Neural progenitor cell (in vitro differentiated cells): ENCODE measurements around the gene PAK4. TPM values are rescaled to one million over a fixed set of nuclear protein-coding genes. Genes with fewer than 3 reads are reported as not detected.
"Not testable (repeated sequence)": the region's sequence is repeated elsewhere in the genome, so short reads cannot be mapped to it uniquely, and the experiment has no call there.

Experiments used
- DNase-seq: peaks from one replicate; pipeline ENCODE4 v3.0.0-alpha.2; 2016; ENCODE audit warnings: low spot score
- H2AFZ ChIP-seq: fragments of 200-600 bp; sonication (generic); replicated peaks from 2 replicates; pipeline ENCODE4 v1.6.1; 2016; ENCODE audit warnings: antibody characterized with exemption
- H3F3A ChIP-seq: fragments of 200-600 bp; sonication (generic); 2 replicates; pipeline ENCODE4 v1.6.1; 2016; ENCODE audit warnings: antibody characterized with exemption, low read depth
- H3K27ac ChIP-seq: fragments of 200-600 bp; sonication (generic); 2 replicates; pipeline ENCODE4 v1.5.1; 2016; ENCODE audit warnings: mild to moderate bottlenecking
- H3K27me3 ChIP-seq: fragments of 200-600 bp; sonication (generic); 2 replicates; pipeline ENCODE4 v1.6.1; 2016; ENCODE audit warnings: mild to moderate bottlenecking, moderate library complexity
- H3K36me3 ChIP-seq: fragments of 200-600 bp; sonication (generic); 2 replicates; pipeline ENCODE4 v1.5.1; 2016
- H3K4me1 ChIP-seq: fragments of 200-600 bp; sonication (generic); 2 replicates; pipeline ENCODE4 v1.6.1; 2016; ENCODE audit warnings: mixed run types
- H3K4me2 ChIP-seq: fragments of 200-600 bp; sonication (generic); 2 replicates; pipeline ENCODE4 v1.6.1; 2016
- H3K4me3 ChIP-seq: fragments of 200-600 bp; sonication (generic); 2 replicates; pipeline ENCODE4 v1.5.1; 2016
- H3K79me2 ChIP-seq: fragments of 200-600 bp; sonication (generic); 2 replicates; pipeline ENCODE4 v1.6.1; 2016; ENCODE audit warnings: low read depth
- H3K9ac ChIP-seq: fragments of 200-600 bp; sonication (generic); 2 replicates; pipeline ENCODE4 v1.6.1; 2016
- H3K9me3 ChIP-seq: fragments of 200-600 bp; sonication (generic); 2 replicates; pipeline ENCODE4 v1.5.1; 2016; ENCODE audit warnings: low read depth
- H4K20me1 ChIP-seq: fragments of 200-600 bp; sonication (generic); 2 replicates; pipeline ENCODE4 v1.6.1; 2016; ENCODE audit warnings: low read depth
- H3K27ac Mint-ChIP-seq: 3 replicates; pipeline ENCODE4 v1.8.0; 2021; ENCODE audit warnings: mixed read lengths
- H3K27me3 Mint-ChIP-seq: 2 replicates; pipeline ENCODE4 v1.8.0; 2022; ENCODE audit warnings: low read depth, mild to moderate bottlenecking, inconsistent platforms, moderate library complexity, mixed read lengths; ENCODE audit not compliant: insufficient read depth
- H3K36me3 Mint-ChIP-seq: 3 replicates; pipeline ENCODE4 v1.8.0; 2021; ENCODE audit warnings: mixed read lengths
- H3K4me1 Mint-ChIP-seq: 3 replicates; pipeline ENCODE4 v1.8.0; 2021; ENCODE audit warnings: mixed read lengths
- H3K4me3 Mint-ChIP-seq: 3 replicates; pipeline ENCODE4 v1.8.0; 2021; ENCODE audit warnings: mild to moderate bottlenecking, moderate library complexity, mixed read lengths
- H3K9me3 Mint-ChIP-seq: 3 replicates; pipeline ENCODE4 v1.8.0; 2020; ENCODE audit warnings: mixed read lengths
- CTCF ChIP-seq: fragments of 200-600 bp; sonication (generic); IDR thresholded peaks from 2 replicates; pipeline ENCODE4 v1.5.1; 2017; ENCODE audit warnings: antibody characterized with exemption, mild to moderate bottlenecking
- EZH2 ChIP-seq: fragments of 200-600 bp; sonication (generic); IDR thresholded peaks from 2 replicates; pipeline ENCODE4 v1.6.1; 2017; ENCODE audit warnings: antibody characterized with exemption, mild to moderate bottlenecking, moderate library complexity
- EZH2phosphoT487 ChIP-seq: fragments of 200-600 bp; sonication (generic); IDR thresholded peaks from 2 replicates; pipeline ENCODE4 v1.6.1; 2017; ENCODE audit warnings: antibody characterized with exemption
- total RNA-seq: library from RNA; depleted of rRNA; stranded (reverse); fragments of >200 nt; gene quantifications from 2 replicates; pipeline ENCODE4 v1.2.3, GENCODE V29; 2015; ENCODE audit warnings: low replicate concordance

The PAK4 gene
- total RNA-seq, 1 donor from 2014 or later, result 9.7 TPM

DNA sequence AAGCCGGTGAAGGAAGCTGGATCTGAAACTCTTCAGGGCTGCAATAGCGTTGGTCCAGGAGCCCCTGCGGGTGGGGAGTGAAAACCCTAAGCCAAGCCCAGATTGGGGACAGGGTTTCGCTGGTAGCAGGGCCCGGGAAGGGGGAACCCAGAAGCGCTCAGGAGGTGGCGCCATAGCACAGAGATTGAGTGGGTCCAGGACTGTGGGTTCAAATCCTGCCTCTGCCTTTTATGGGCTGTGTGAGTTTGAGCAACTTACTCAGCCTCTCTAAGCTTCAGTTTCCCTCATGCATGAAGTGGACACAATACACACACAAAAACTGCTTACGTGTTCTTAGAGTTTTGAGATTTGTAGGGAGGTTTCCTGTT, 86.8 kb downstream of the PAK4 start:
- H3K9me3 Mint-ChIP-seq, result peaks cover 3% of the 10 kb centered on the region
- Histone ChIP-seq H3K4me1 (no peaks in the 10 kb centered on the region), H3K9me3 (no peaks in the 10 kb centered on the region), H3K27me3 (no peaks in the 10 kb centered on the region), H3F3A (no peaks in the 10 kb centered on the region), H3K79me2 (no peaks in the 10 kb centered on the region), H2AFZ (no peak overlapping the region), H3K4me3 (no peak overlapping the region), H3K36me3 (no peaks in the 10 kb centered on the region), H4K20me1 (no peaks in the 10 kb centered on the region), H3K27ac (no peak overlapping the region), H3K9ac (no peak overlapping the region), H3K4me2 (no peak overlapping the region)
- peaks cover 10% of the 10 kb centered on the region for H3K27me3 Mint-ChIP-seq
- DNase-seq, result peak; percentile 71
- no peak overlapping the region for H3K4me3 Mint-ChIP-seq
- no peaks in the 10 kb centered on the region for H3K4me1 Mint-ChIP-seq
- no peaks in the 10 kb centered on the region for H3K36me3 Mint-ChIP-seq
- TF ChIP-seq CTCF (peak; percentile 63), EZH2 (no peak)
- no peak overlapping the region for H3K27ac Mint-ChIP-seq

- H3K36me3 ChIP-seq, H3K9ac ChIP-seq, H3K4me3 Mint-ChIP-seq, H3K4me3 ChIP-seq, DNase-seq, H2AFZ ChIP-seq, H3K27me3 ChIP-seq, H3K36me3 Mint-ChIP-seq, H3K79me2 ChIP-seq, H3K27ac Mint-ChIP-seq, H3K9me3 ChIP-seq, H3K27ac ChIP-seq, H3K4me2 ChIP-seq, H3F3A ChIP-seq, H3K4me1 ChIP-seq, H3K4me1 Mint-ChIP-seq, H3K9me3 Mint-ChIP-seq, H4K20me1 ChIP-seq: not testable (repeated sequence)
- peaks cover 12% of the 10 kb centered on the region for H3K27me3 Mint-ChIP-seq
These were observed 89.7 kb downstream of the PAK4 start for GRCh38 chr19:39215323-39215722.

DNA sequence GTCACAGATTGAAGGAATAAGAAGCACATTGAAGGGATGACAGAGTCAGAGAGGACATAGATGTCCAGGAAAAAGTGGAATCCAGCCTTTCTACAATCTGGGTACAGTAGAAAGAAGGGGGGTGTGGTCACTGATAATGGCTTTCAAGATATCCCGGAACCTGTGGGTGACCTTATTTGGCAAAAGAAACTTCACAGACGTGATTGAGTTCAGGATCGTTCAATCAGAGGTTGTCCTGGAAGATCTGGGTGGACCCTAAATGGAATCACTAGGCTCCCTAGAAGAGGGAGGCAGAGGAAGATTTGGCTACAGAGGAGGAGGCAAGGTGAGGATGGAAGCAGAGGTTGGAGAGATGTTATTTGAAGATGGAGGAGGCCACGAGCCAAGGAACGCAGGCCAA, 91.5 kb downstream of the PAK4 start:
- no peaks in the 10 kb centered on the region for H3K4me1 Mint-ChIP-seq
- peak overlapping the region; percentile 9 for H3K4me3 Mint-ChIP-seq
- no peaks in the 10 kb centered on the region for H4K20me1 ChIP-seq

More for the DNA sequence above, 91.5 kb downstream of the PAK4 start:
- H3K4me3 ChIP-seq, result no peak overlapping the region
- peaks cover 13% of the 10 kb centered on the region for H3K27me3 Mint-ChIP-seq
- no peaks in the 10 kb centered on the region for H3K36me3 Mint-ChIP-seq
- no peaks in the 10 kb centered on the region for H3K79me2 ChIP-seq
- no peaks in the 10 kb centered on the region for H3F3A ChIP-seq
- H3K9me3 ChIP-seq, result no peaks in the 10 kb centered on the region
- no peak overlapping the region for H2AFZ ChIP-seq
- peaks cover 24% of the 10 kb centered on the region for H3K27me3 ChIP-seq
- H3K27ac ChIP-seq, result no peak overlapping the region
- peaks cover 3% of the 10 kb centered on the region for H3K9me3 Mint-ChIP-seq
- no peak overlapping the region for H3K9ac ChIP-seq
- no peak overlapping the region for H3K4me2 ChIP-seq
- H3K4me1 ChIP-seq, result no peaks in the 10 kb centered on the region
- H3K36me3 ChIP-seq, result no peaks in the 10 kb centered on the region
- no peak overlapping the region for H3K27ac Mint-ChIP-seq
- no peak for DNase-seq
- TF ChIP-seq EZH2 (no peak), CTCF (no peak), EZH2phosphoT487 (no peak)
